Placental epithelial cell (primary cell): ENCODE results near the gene MOB4. TPM values are rescaled to one million over a fixed set of nuclear protein-coding genes. Genes with fewer than 3 reads are reported as not detected.

Source experiments
- small RNA-seq: library from RNA; depleted of rRNA; stranded (forward); fragments of <200 nt; gene quantifications from one replicate; pipeline ENCODE3, GENCODE V24; 2012
- total RNA-seq: library from RNA; depleted of rRNA; stranded (reverse); fragments of >200 nt; gene quantifications from 2 replicates; pipeline ENCODE4 v1.2.3, GENCODE V29; 2012

The MOB4 gene
- total RNA-seq, result 23.9 and 32.8 TPM in 2 replicates

DNA sequence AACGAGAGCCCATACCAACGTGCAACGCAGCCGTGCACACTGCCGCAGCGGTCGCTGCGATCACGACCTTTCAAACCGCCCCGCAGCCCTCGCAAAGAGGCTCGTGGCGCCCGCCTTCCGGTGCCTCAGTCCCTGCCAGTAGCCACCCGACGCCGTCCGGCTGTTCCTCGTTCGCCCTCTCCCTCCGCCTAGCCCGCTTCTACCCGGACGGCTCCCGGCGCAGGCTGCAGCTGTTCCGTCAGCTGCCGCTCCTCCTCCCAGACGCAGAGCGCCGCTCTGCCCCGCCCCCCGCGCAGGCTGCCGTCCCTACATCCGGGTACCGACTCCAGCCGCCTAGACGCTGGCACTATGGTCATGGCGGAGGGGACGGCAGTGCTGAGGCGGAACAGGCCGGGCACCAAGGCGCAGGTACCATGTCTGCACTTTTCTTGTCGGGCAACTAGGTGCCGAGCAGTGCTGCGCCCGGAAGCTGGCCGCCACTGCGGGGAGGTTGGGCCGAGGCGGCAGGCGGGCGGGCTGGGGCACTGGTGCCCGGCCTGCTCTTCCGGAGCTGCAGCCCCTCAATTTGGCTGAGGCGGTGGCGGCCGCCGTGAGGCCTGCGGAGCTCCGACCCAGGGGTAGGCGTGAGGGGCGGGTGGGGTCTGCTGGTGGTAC, at the start of gene MOB4:
Gene MOB4 (plus strand): TSS at position 328 of the 654 bp plus-strand sequence. CDS start 21 bp downstream, at position 349.

DNA sequence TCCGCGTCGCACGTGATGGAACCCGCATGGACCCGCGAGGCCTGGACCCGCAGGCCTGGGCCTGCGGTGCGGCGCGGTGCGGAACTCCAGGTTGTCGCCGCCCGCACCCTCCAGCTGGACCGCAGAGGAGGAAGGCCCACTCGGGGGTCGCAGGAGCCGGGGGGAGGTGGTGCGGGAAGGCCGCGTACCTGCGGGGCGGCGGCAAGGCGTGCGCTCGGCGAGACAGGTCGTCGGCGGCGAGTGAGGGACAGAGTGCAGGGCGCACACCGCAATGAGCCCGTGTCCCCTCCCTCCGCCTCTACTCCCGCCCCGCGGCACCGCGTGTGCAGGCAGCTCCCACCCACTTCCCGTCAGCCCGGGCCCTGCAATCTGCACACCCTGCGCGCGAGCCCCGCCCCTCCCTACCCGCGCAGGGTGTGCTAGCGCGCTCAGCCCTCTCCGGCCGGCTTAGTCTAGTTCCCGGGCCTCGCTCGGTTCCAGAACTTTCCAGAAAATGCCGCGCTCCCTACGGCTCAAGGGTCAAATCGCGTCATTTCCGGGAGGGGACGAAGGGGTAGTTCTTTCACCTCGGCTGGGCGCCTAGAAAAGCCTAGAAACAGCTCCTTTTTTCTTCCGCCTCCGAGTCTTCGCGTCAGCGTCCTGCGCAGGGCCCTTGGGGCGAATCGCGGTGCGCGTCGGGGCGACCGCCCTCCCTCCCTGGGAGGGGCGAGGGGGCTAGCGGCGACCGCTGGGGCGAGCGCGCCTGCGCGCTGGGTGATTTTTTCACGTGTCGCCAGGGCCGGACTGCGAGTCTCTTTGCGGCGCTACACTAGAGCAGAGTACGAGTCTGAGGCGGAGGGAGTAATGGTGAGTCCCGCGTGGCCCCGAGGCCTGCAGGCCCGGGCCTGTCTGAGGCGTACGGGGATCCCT, 16.0 kb upstream of the MOB4 start, which contains the start of the genes HSPD1 and HSPE1:
Gene HSPD1 (minus strand): TSS at position 247 of the 909 bp plus-strand sequence. CDS start 992 bp downstream, outside the sequence.
Gene HSPE1 (plus strand): TSS at position 786 of the 909 bp plus-strand sequence. CDS start 58 bp downstream, at position 844.

Small RNA genes lying within 50 kb of the gene (small RNA-seq; reads per million reads assigned to genes)
- not detected for gene AC020550.1

Other genes with a start within 250 kb of the MOB4 start
- 7.1 and 8.1 TPM in 2 replicates for gene ANKRD44, start 205.3 kb upstream of the MOB4 start, total RNA-seq
- 272 and 273 TPM in 2 replicates for gene SF3B1, start 81.0 kb upstream of the MOB4 start, total RNA-seq
- 20.8 and 40.3 TPM in 2 replicates for gene COQ10B, start 62.5 kb upstream of the MOB4 start, total RNA-seq
- 87.9 and 126 TPM in 2 replicates for gene HSPD1, start 16.2 kb upstream of the MOB4 start, total RNA-seq
- 30.2 and 44.9 TPM in 2 replicates for gene HSPE1, start 15.7 kb upstream of the MOB4 start, total RNA-seq
- not detected in 2 replicates for gene RFTN2, start 159.5 kb downstream of the MOB4 start, total RNA-seq
- 1.6 and 4.3 TPM in 2 replicates for gene MARS2, start 189.3 kb downstream of the MOB4 start, total RNA-seq